ENCODE data around the gene MEGF11. TPM values are rescaled to one million over a fixed set of nuclear protein-coding genes. Genes with fewer than 3 reads are reported as not detected.
"Not testable (repeated sequence)": the region's sequence is repeated elsewhere in the genome, so short reads cannot be mapped to it uniquely, and the experiment has no call there.

MEGF11 gene
- total and polyA plus RNA-seq, 9 donors: 0.04 to 11.4 (median 0.40) TPM; not detected in 2

DNA sequence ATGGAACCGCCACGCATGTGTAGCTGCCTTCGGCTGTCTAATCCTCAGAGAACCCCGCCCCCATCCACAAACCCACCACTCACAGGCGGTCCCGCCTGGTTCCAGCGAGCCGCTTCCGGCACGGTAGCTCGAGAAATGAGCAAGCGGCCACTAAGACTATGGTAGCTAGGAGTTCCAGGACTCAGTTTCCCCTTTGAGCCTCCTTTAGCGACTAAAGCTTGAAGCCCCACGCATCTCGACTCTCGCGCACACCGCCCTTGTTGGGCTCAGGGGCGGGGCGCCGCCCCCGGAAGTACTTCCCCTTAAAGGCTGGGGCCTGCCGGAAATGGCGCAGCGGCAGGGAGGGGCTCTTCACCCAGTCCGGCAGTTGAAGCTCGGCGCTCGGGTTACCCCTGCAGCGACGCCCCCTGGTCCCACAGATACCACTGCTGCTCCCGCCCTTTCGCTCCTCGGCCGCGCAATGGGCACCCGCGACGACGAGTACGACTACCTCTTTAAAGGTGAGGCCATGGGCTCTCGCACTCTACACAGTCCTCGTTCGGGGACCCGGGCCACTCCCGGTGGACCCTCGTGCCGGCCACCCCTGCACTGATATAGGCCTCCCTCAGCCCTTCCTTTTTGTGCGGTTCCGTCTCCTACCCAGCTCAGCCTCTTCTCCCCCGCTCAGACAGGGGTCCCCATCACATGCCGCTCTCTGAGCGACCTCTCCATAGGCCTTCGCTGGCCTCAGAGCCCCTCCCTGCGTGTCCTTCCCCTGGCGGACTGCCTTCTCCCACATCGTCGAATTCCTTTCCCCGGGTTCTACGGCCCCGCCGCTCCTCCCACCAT, 384.2 kb downstream of the MEGF11 start, which contains the start of gene RAB11A:
RAB11A (plus strand) TSS at position 366 of the 828 bp plus-strand sequence; CDS start at position 461, 95 bp downstream.
- peak; percentile 95 to 96 (median 95) for DNase-seq
- intact Hi-C loops (cut with DNase I): loop anchor here in 1 of 4 donors (2.0 kb wide), 1 partner anchor 37 kb away; no protein-coding TSS in a partner anchor
- Histone ChIP-seq H3K27ac (peak within 1 kb of the TSS; percentile 91 to 96), H3K27me3 (no peaks in the 10 kb centered on the region), H3K4me3 (peak within 1 kb of the TSS; percentile 96), H3K9me3 (no peaks in the 10 kb centered on the region), H3K4me1 (ENCODE audit: insufficient read depth) (peaks cover 2% of the 10 kb centered on the region), H3K36me3 (no peaks in the 10 kb centered on the region)
- 0 to 1% (median 0%) methylated on average over 61 to 62 of the region's 62 CpGs for WGBS, 3 donors
- TF ChIP-seq, protein P1, sequence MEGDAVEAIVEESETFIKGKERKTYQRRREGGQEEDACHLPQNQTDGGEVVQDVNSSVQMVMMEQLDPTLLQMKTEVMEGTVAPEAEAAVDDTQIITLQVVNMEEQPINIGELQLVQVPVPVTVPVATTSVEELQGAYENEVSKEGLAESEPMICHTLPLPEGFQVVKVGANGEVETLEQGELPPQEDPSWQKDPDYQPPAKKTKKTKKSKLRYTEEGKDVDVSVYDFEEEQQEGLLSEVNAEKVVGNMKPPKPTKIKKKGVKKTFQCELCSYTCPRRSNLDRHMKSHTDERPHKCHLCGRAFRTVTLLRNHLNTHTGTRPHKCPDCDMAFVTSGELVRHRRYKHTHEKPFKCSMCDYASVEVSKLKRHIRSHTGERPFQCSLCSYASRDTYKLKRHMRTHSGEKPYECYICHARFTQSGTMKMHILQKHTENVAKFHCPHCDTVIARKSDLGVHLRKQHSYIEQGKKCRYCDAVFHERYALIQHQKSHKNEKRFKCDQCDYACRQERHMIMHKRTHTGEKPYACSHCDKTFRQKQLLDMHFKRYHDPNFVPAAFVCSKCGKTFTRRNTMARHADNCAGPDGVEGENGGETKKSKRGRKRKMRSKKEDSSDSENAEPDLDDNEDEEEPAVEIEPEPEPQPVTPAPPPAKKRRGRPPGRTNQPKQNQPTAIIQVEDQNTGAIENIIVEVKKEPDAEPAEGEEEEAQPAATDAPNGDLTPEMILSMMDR (IDR thresholded peaks at IDR 0.05): peak in 2 of 3 donors; percentile 59 to 66
- peak; percentile 91 for TF ChIP-seq POLR2A (IDR thresholded peaks at IDR 0.05)
- TF ChIP-seq EP300 (IDR thresholded peaks at IDR 0.05): peak; percentile 67

- 64 to 65% (median 64%) methylated on average over 11 of the region's 11 CpGs for WGBS, 3 donors
- intact Hi-C loops (cut with DNase I): loop anchor here in 1 of 4 donors (2.0 kb wide), 1 partner anchor 36 kb away; no protein-coding TSS in a partner anchor
These were observed 384.9 kb downstream of the MEGF11 start for GRCh38 chr15:65868546-65869125.

GRCh38 chr15:65867933-65868332, 385.6 kb downstream of the MEGF11 start:
- intact Hi-C loops (cut with DNase I): loop anchor here in 1 of 4 donors (2.0 kb wide), 1 partner anchor 35 kb away; no protein-coding TSS in a partner anchor
- H3K27ac ChIP-seq; H3K4me3 ChIP-seq; H3K27me3 ChIP-seq; H3K36me3 ChIP-seq; H3K9me3 ChIP-seq; H3K4me1 ChIP-seq (ENCODE audit: insufficient read depth); DNase-seq: not testable (repeated sequence)
- 92 to 98% (median 94%) methylated on average over 6 of the region's 6 CpGs for WGBS, 3 donors

More at GRCh38 chr15:65868546-65869125, 384.9 kb downstream of the MEGF11 start:
- Histone ChIP-seq H3K27ac (peak overlapping the region; percentile 91 to 96), H3K27me3 (no peaks in the 10 kb centered on the region), H3K4me3 (peak overlapping the region; percentile 96), H3K4me1 (ENCODE audit: insufficient read depth) (peaks cover 2% of the 10 kb centered on the region), H3K36me3 (no peaks in the 10 kb centered on the region), H3K9me3 (no peaks in the 10 kb centered on the region)
- TF ChIP-seq POLR2A (IDR thresholded peaks at IDR 0.05) (no peak), EP300 (IDR thresholded peaks at IDR 0.05) (no peak)
- TF ChIP-seq, protein P1 (IDR thresholded peaks at IDR 0.05): no peak
- no peak for DNase-seq

DNA sequence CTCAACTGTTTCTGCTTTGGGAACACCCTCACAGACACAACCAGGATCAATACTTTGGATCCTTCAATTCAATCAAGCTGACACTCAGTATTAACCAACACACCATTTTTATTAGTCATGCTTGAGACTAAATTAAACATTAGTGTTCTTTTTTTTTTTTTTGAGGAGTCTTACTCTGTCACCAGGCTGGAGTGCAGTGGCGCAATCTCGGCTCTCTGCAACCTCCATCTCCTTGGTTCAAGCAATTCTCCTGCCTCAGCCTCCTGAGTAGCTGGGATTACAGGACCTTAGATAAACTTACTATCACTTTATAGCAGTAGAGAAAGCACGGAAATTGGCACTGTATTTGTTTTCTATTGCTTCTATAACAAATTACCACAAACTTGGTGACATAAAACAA, 386.3 kb downstream of the MEGF11 start:
- Histone ChIP-seq H3K27ac (no peak overlapping the region), H3K9me3 (no peaks in the 10 kb centered on the region), H3K4me1 (ENCODE audit: insufficient read depth) (peaks cover 2% of the 10 kb centered on the region), H3K4me3 (no peak overlapping the region), H3K27me3 (no peaks in the 10 kb centered on the region), H3K36me3 (no peaks in the 10 kb centered on the region)
- WGBS, 3 donors: 83 to 93% (median 91%) methylated on average over 3 of the region's 3 CpGs
- intact Hi-C loops (cut with DNase I): no loop called here
- DNase-seq: no peak
- TF ChIP-seq, protein P1 (IDR thresholded peaks at IDR 0.05): no peak
- no peak for TF ChIP-seq EP300 (IDR thresholded peaks at IDR 0.05)
- no peak for TF ChIP-seq POLR2A (IDR thresholded peaks at IDR 0.05)
